Measurements from ENCODE around the gene TWF1. TPM values are rescaled to one million over a fixed set of nuclear protein-coding genes. Genes with fewer than 3 reads are reported as not detected.

The TWF1 gene
- total RNA-seq, 1 experiment from 2014 or later = 67.4 TPM

- H3K27me3 Mint-ChIP-seq (ENCODE audit: unreplicated experiment) = no peaks in the 10 kb centered on the region
- H3K27ac Mint-ChIP-seq (ENCODE audit: unreplicated experiment) = no peak overlapping the region
- intact Hi-C loops (cut with micrococcal nuclease; ENCODE audit: unreplicated experiment) = no loop called here
These were observed 20.6 kb upstream of the TWF1 start for GRCh38 chr12:43826681-43827080.

GRCh38 chr12:43824207-43824775 is 18.2 kb upstream of the TWF1 start:
- TF ChIP-seq, protein P1, sequence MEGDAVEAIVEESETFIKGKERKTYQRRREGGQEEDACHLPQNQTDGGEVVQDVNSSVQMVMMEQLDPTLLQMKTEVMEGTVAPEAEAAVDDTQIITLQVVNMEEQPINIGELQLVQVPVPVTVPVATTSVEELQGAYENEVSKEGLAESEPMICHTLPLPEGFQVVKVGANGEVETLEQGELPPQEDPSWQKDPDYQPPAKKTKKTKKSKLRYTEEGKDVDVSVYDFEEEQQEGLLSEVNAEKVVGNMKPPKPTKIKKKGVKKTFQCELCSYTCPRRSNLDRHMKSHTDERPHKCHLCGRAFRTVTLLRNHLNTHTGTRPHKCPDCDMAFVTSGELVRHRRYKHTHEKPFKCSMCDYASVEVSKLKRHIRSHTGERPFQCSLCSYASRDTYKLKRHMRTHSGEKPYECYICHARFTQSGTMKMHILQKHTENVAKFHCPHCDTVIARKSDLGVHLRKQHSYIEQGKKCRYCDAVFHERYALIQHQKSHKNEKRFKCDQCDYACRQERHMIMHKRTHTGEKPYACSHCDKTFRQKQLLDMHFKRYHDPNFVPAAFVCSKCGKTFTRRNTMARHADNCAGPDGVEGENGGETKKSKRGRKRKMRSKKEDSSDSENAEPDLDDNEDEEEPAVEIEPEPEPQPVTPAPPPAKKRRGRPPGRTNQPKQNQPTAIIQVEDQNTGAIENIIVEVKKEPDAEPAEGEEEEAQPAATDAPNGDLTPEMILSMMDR (IDR thresholded peaks at IDR 0.05; ENCODE audit: unreplicated experiment) = no peak
- Mint-ChIP-seq H3K27me3 (ENCODE audit: unreplicated experiment) (no peaks in the 10 kb centered on the region), H3K36me3 (ENCODE audit: insufficient read depth, unreplicated experiment) (no peaks in the 10 kb centered on the region), H3K4me1 (ENCODE audit: low read depth, unreplicated experiment) (no peaks in the 10 kb centered on the region), H3K27ac (ENCODE audit: unreplicated experiment) (no peak overlapping the region), H3K9me3 (ENCODE audit: low read depth, unreplicated experiment) (no peaks in the 10 kb centered on the region), H3K4me3 (ENCODE audit: low read depth, unreplicated experiment) (no peak overlapping the region)
- DNase-seq = no peak
- no TSS peak for BruUV-seq (replicated peaks)
- intact Hi-C loops (cut with micrococcal nuclease; ENCODE audit: unreplicated experiment) = no loop called here
- CTCF ChIA-PET = no interaction called here

More at GRCh38 chr12:43826681-43827080, 20.6 kb upstream of the TWF1 start:
- TF ChIP-seq, protein P1 (IDR thresholded peaks at IDR 0.05; ENCODE audit: unreplicated experiment) = no peak
- DNase-seq = no peak
- CTCF ChIA-PET = no interaction called here
- no peaks in the 10 kb centered on the region for H3K9me3 Mint-ChIP-seq (ENCODE audit: low read depth, unreplicated experiment)
- H3K4me3 Mint-ChIP-seq (ENCODE audit: low read depth, unreplicated experiment) = no peak overlapping the region
- no TSS peak for BruUV-seq (replicated peaks)
- no peaks in the 10 kb centered on the region for H3K36me3 Mint-ChIP-seq (ENCODE audit: insufficient read depth, unreplicated experiment)
- H3K4me1 Mint-ChIP-seq (ENCODE audit: low read depth, unreplicated experiment) = no peaks in the 10 kb centered on the region

GRCh38 chr12:43816168-43816567 is 10.1 kb upstream of the TWF1 start:
- Mint-ChIP-seq H3K27me3 (ENCODE audit: unreplicated experiment) (no peaks in the 10 kb centered on the region), H3K4me3 (ENCODE audit: low read depth, unreplicated experiment) (no peak overlapping the region), H3K36me3 (ENCODE audit: insufficient read depth, unreplicated experiment) (no peaks in the 10 kb centered on the region), H3K9me3 (ENCODE audit: low read depth, unreplicated experiment) (no peaks in the 10 kb centered on the region), H3K27ac (ENCODE audit: unreplicated experiment) (no peak overlapping the region), H3K4me1 (ENCODE audit: low read depth, unreplicated experiment) (peaks cover 8% of the 10 kb centered on the region)
- no TSS peak for BruUV-seq (replicated peaks)
- CTCF ChIA-PET = no interaction called here
- no peak for DNase-seq
- intact Hi-C loops (cut with micrococcal nuclease; ENCODE audit: unreplicated experiment) = no loop called here
- TF ChIP-seq, protein P1 (IDR thresholded peaks at IDR 0.05; ENCODE audit: unreplicated experiment) = no peak

- Mint-ChIP-seq H3K27me3 (ENCODE audit: unreplicated experiment) (no peaks in the 10 kb centered on the region), H3K36me3 (ENCODE audit: insufficient read depth, unreplicated experiment) (no peaks in the 10 kb centered on the region), H3K4me3 (ENCODE audit: low read depth, unreplicated experiment) (no peak overlapping the region), H3K9me3 (ENCODE audit: low read depth, unreplicated experiment) (no peaks in the 10 kb centered on the region), H3K27ac (ENCODE audit: unreplicated experiment) (no peak overlapping the region), H3K4me1 (ENCODE audit: low read depth, unreplicated experiment) (peaks cover 8% of the 10 kb centered on the region)
- no peak for DNase-seq
- BruUV-seq (replicated peaks) = no TSS peak
- CTCF ChIA-PET = no interaction called here
- TF ChIP-seq, protein P1 (IDR thresholded peaks at IDR 0.05; ENCODE audit: unreplicated experiment) = no peak
- intact Hi-C loops (cut with micrococcal nuclease; ENCODE audit: unreplicated experiment) = no loop called here
These were observed 9.3 kb upstream of the TWF1 start for GRCh38 chr12:43815416-43815815.

Measured in Calu3 (cell line).